Activated naive CD8-positive, alpha-beta T cell treated with anti-CD3 and anti-CD28 coated beads, Interleukin-2, amount 50 U/mL, for 24 hours (primary cell): Measurements from ENCODE around the gene NCKAP5L.

ENCODE experiments used
- ATAC-seq: fragments of 150-1000 bp; cut with Tn5 transposase; one replicate; pipeline ENCODE4 v1.10.0; 2021
- DNase-seq: peaks from one replicate; pipeline ENCODE4 v3.0.0; 2021
- H3K27ac Mint-ChIP-seq: one replicate; pipeline ENCODE4 v1.8.0; 2021; ENCODE audit warnings: mild to moderate bottlenecking, mixed read lengths
- H3K27me3 Mint-ChIP-seq: one replicate; pipeline ENCODE4 v1.8.0; 2021; ENCODE audit warnings: mixed read lengths
- H3K36me3 Mint-ChIP-seq: one replicate; pipeline ENCODE4 v1.8.0; 2021; ENCODE audit warnings: low read depth, mixed read lengths
- H3K4me1 Mint-ChIP-seq: one replicate; pipeline ENCODE4 v1.8.0; 2021; ENCODE audit warnings: mixed read lengths
- H3K4me3 Mint-ChIP-seq: one replicate; pipeline ENCODE4 v1.8.0; 2021; ENCODE audit warnings: mild to moderate bottlenecking, moderate library complexity, mixed read lengths
- H3K9me3 Mint-ChIP-seq: one replicate; pipeline ENCODE4 v1.8.0; 2021; ENCODE audit warnings: mixed read lengths

NCKAP5L gene

GRCh38 chr12:49821373-49822287 is 6.6 kb downstream of the NCKAP5L start:
- H3K4me3 Mint-ChIP-seq: no peak overlapping the region
- peaks cover 2% of the 10 kb centered on the region for H3K36me3 Mint-ChIP-seq
- no peaks in the 10 kb centered on the region for H3K9me3 Mint-ChIP-seq
- peaks cover 33% of the 10 kb centered on the region for H3K4me1 Mint-ChIP-seq
- no peak for ATAC-seq
- no peaks in the 10 kb centered on the region for H3K27me3 Mint-ChIP-seq
- DNase-seq: no peak
- H3K27ac Mint-ChIP-seq: peak overlapping the region; percentile 75

GRCh38 chr12:49819786-49820185 is 8.4 kb downstream of the NCKAP5L start:
- no peak for DNase-seq
- ATAC-seq: no peak
- H3K4me1 Mint-ChIP-seq: peaks cover 27% of the 10 kb centered on the region
- no peak overlapping the region for H3K4me3 Mint-ChIP-seq
- no peak overlapping the region for H3K27ac Mint-ChIP-seq
- H3K27me3 Mint-ChIP-seq: no peaks in the 10 kb centered on the region
- H3K9me3 Mint-ChIP-seq: no peaks in the 10 kb centered on the region
- peaks cover 4% of the 10 kb centered on the region for H3K36me3 Mint-ChIP-seq

- Mint-ChIP-seq H3K9me3 (no peaks in the 10 kb centered on the region), H3K4me1 (peaks cover 26% of the 10 kb centered on the region), H3K27me3 (no peaks in the 10 kb centered on the region), H3K27ac (no peak overlapping the region), H3K4me3 (no peak overlapping the region), H3K36me3 (peaks cover 4% of the 10 kb centered on the region)
- ATAC-seq (no peak), DNase-seq (no peak)
These were observed 9.8 kb downstream of the NCKAP5L start for GRCh38 chr12:49818241-49818895.

GRCh38 chr12:49813131-49813530 is 15.1 kb downstream of the NCKAP5L start:
- no peak overlapping the region for H3K27ac Mint-ChIP-seq
- no peaks in the 10 kb centered on the region for H3K27me3 Mint-ChIP-seq
- DNase-seq (no peak), ATAC-seq (peak; percentile 49)
- no peak overlapping the region for H3K4me3 Mint-ChIP-seq
- H3K36me3 Mint-ChIP-seq: peaks cover 1% of the 10 kb centered on the region
- peaks cover 13% of the 10 kb centered on the region for H3K4me1 Mint-ChIP-seq
- no peaks in the 10 kb centered on the region for H3K9me3 Mint-ChIP-seq

GRCh38 chr12:49811961-49812401 is 16.2 kb downstream of the NCKAP5L start:
- no peaks in the 10 kb centered on the region for H3K9me3 Mint-ChIP-seq
- peaks cover 11% of the 10 kb centered on the region for H3K4me1 Mint-ChIP-seq
- H3K36me3 Mint-ChIP-seq: peaks cover 1% of the 10 kb centered on the region
- no peak for ATAC-seq
- H3K27me3 Mint-ChIP-seq: no peaks in the 10 kb centered on the region
- no peak overlapping the region for H3K27ac Mint-ChIP-seq
- DNase-seq: no peak
- H3K4me3 Mint-ChIP-seq: no peak overlapping the region

- ATAC-seq: no peak
These were observed 17.1 kb downstream of the NCKAP5L start for GRCh38 chr12:49811136-49811535.

GRCh38 chr12:49809906-49810389 is 18.3 kb downstream of the NCKAP5L start:
- H3K9me3 Mint-ChIP-seq: no peaks in the 10 kb centered on the region
- H3K4me3 Mint-ChIP-seq: no peak overlapping the region
- peaks cover 11% of the 10 kb centered on the region for H3K4me1 Mint-ChIP-seq
- ATAC-seq (no peak), DNase-seq (no peak)
- no peaks in the 10 kb centered on the region for H3K36me3 Mint-ChIP-seq
- no peak overlapping the region for H3K27ac Mint-ChIP-seq
- no peaks in the 10 kb centered on the region for H3K27me3 Mint-ChIP-seq

More at GRCh38 chr12:49811136-49811535, 17.1 kb downstream of the NCKAP5L start:
- H3K4me1 Mint-ChIP-seq: peaks cover 11% of the 10 kb centered on the region
- no peaks in the 10 kb centered on the region for H3K9me3 Mint-ChIP-seq
- peaks cover 1% of the 10 kb centered on the region for H3K36me3 Mint-ChIP-seq
- H3K4me3 Mint-ChIP-seq: no peak overlapping the region
- no peak overlapping the region for H3K27ac Mint-ChIP-seq
- no peak for DNase-seq
- H3K27me3 Mint-ChIP-seq: no peaks in the 10 kb centered on the region

GRCh38 chr12:49809381-49809905 is 18.8 kb downstream of the NCKAP5L start:
- H3K27ac Mint-ChIP-seq: no peak overlapping the region
- no peaks in the 10 kb centered on the region for H3K9me3 Mint-ChIP-seq
- ATAC-seq (no peak), DNase-seq (no peak)
- H3K27me3 Mint-ChIP-seq: no peaks in the 10 kb centered on the region
- H3K4me3 Mint-ChIP-seq: no peak overlapping the region
- H3K36me3 Mint-ChIP-seq: no peaks in the 10 kb centered on the region
- peaks cover 11% of the 10 kb centered on the region for H3K4me1 Mint-ChIP-seq

GRCh38 chr12:49808686-49809380 is 19.4 kb downstream of the NCKAP5L start:
- Mint-ChIP-seq H3K4me3 (no peak overlapping the region), H3K9me3 (no peaks in the 10 kb centered on the region), H3K27ac (no peak overlapping the region), H3K27me3 (no peaks in the 10 kb centered on the region), H3K36me3 (no peaks in the 10 kb centered on the region), H3K4me1 (peaks cover 11% of the 10 kb centered on the region)
- ATAC-seq (no peak), DNase-seq (no peak)

GRCh38 chr12:49807991-49808580 is 20.1 kb downstream of the NCKAP5L start:
- Mint-ChIP-seq H3K36me3 (no peaks in the 10 kb centered on the region), H3K4me1 (peaks cover 9% of the 10 kb centered on the region), H3K27me3 (no peaks in the 10 kb centered on the region), H3K27ac (no peak overlapping the region), H3K9me3 (no peaks in the 10 kb centered on the region), H3K4me3 (no peak overlapping the region)
- DNase-seq (no peak), ATAC-seq (no peak)

GRCh38 chr12:49806877-49807276 is 21.3 kb downstream of the NCKAP5L start:
- peaks cover 4% of the 10 kb centered on the region for H3K4me1 Mint-ChIP-seq
- no peak overlapping the region for H3K27ac Mint-ChIP-seq
- H3K36me3 Mint-ChIP-seq: no peaks in the 10 kb centered on the region
- no peak overlapping the region for H3K4me3 Mint-ChIP-seq
- no peak for ATAC-seq
- H3K27me3 Mint-ChIP-seq: no peaks in the 10 kb centered on the region
- no peaks in the 10 kb centered on the region for H3K9me3 Mint-ChIP-seq
- DNase-seq: no peak

- no peaks in the 10 kb centered on the region for H3K9me3 Mint-ChIP-seq
- no peak for DNase-seq
- no peaks in the 10 kb centered on the region for H3K4me1 Mint-ChIP-seq
- ATAC-seq: no peak
- no peaks in the 10 kb centered on the region for H3K36me3 Mint-ChIP-seq
- H3K27me3 Mint-ChIP-seq: no peaks in the 10 kb centered on the region
- H3K4me3 Mint-ChIP-seq: no peak overlapping the region
- H3K27ac Mint-ChIP-seq: no peak overlapping the region
These were observed 21.8 kb downstream of the NCKAP5L start for GRCh38 chr12:49806321-49806813.

- no peaks in the 10 kb centered on the region for H3K9me3 Mint-ChIP-seq
- H3K27me3 Mint-ChIP-seq: no peaks in the 10 kb centered on the region
- DNase-seq (no peak), ATAC-seq (no peak)
- H3K4me3 Mint-ChIP-seq: no peak overlapping the region
- no peak overlapping the region for H3K27ac Mint-ChIP-seq
- H3K4me1 Mint-ChIP-seq: no peaks in the 10 kb centered on the region
- H3K36me3 Mint-ChIP-seq: no peaks in the 10 kb centered on the region
These were observed 22.8 kb downstream of the NCKAP5L start for GRCh38 chr12:49805409-49805808.

GRCh38 chr12:49804821-49805220 is 23.4 kb downstream of the NCKAP5L start:
- Mint-ChIP-seq H3K4me3 (no peak overlapping the region), H3K36me3 (no peaks in the 10 kb centered on the region), H3K27ac (no peak overlapping the region), H3K27me3 (no peaks in the 10 kb centered on the region), H3K4me1 (no peaks in the 10 kb centered on the region), H3K9me3 (no peaks in the 10 kb centered on the region)
- ATAC-seq: no peak
- DNase-seq: no peak
